HG03139 (cell line): ENCODE data around the gene TLK1.

Experiments
- ATAC-seq: cut with Tn5 transposase; IDR thresholded peaks from one replicate; pipeline ENCODE4 v1.9.1; 2021; ENCODE audit not compliant: unreplicated experiment

Gene TLK1

DNA sequence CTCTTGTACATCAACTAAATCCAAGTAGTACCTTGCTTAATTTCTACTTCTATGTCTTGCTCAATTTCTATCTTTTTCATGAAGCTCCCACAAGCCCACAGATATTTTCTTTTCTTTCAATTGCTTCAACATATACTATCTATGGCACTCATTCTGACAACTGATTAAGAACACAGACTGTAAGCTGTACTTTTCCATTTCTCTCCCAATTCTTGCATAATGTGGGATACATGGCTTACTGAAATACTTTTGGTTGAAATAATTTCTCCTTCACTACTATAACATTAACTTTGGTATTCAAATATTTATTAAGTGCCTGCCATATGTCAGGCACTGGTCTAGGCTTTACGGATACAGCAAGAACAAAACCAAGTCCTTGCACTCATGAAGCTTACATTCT lies 146.8 kb downstream of the TLK1 start:
- ATAC-seq = no peak

DNA sequence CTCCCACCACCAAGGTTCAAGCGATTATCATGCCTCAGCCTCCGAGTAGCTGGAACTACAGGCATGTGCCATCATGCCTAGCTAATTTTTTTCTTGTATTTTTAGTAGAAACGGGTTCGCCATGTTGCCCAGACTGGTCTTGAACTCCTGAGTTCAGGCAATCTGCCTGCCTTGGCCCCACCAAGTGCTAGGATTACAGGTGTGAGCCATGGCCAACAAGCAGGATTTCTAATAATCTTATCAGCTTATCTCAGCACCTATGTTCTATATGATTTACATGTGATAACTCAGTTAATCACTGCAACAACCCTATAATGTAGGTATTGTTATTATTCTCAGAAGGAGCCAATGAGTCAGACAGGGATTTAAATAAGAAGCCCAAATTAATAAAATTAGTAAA lies 151.3 kb downstream of the TLK1 start:
- no peak for ATAC-seq

DNA sequence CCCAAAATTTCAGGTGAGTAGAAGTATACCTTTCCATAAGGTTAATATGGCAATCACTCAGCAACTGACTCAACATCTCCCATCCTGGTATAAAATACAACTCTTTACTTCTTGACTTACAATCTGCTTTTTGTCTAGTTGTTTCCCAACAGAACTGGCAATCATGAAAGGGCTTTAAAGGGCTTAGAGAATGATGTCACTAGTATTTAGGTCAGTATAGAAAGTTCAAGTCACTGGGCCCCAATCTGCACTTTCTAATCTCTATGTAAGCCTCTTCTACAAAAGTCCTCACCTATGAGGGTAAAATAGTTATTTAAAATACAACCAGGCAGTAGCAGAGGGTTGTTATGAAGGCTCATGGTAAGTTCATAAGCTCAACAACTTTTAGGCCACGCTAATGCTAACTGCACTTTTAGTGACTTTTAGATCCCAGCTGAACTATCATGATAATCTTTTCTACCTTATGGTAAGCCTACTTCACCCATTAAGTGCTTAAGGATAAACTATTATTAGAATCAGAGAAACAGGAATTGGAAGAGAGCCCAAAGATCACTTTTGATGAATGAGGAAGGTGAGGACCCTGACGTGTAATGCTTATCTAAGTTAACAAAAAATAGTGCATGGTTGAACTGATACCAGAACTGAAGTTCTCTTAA lies 152.0 kb downstream of the TLK1 start:
- no peak for ATAC-seq

DNA sequence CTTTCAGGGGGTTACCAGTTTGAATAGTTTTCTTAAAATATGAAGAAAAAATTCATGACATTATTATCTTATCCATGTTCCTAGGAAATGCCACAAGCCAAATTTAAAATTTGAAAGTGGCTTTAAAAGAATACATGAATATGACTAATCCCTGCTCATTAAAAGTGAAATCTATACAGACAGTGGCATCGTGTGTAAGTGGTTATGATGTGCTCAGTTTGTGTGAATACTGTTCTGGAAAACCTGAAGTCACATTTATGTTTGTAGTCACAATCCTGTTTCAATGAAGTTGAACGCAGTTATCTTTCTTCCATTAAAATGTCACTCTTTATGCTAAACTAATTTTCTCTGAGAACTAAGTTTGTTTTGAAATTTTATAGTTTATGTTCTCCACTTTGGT lies 155.9 kb downstream of the TLK1 start:
- no peak for ATAC-seq

DNA sequence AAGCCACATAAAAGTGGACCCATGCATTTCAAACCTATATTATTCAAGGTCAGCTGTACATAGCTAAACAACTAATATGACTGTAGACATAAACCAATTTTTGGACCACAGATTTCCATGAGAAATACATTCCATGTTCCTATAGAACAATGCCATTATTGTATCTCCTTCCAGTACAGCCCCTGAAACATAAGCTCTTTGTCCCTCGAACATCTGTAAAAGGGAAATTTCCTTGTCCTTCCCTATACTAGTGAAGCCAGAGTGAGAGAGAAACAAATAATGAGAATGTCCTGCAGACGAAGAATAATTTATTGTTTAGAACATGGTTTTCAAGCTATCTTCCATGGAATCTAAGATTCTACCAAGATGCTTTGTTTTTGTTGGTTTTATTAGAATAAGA lies 156.3 kb downstream of the TLK1 start:
- no peak for ATAC-seq

DNA sequence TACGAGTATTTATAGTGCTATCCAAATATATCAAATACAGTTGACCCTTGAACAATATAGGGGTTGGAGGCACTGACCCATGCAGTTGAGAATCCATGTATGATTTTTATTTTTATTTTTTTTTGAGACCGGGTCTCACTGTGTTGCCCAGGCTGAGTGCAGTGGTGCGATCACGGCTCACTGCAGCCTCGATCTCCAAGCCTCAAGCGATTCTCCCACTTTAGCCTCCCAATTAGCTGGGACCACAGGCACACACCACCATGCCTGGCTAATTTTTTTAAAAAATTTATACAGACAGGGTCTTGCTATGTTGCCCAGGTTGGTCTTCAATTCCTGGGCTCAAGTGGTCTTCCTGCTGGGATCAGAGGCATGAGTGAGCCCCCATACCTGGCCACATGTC lies 161.0 kb downstream of the TLK1 start:
- ATAC-seq = no peak

DNA sequence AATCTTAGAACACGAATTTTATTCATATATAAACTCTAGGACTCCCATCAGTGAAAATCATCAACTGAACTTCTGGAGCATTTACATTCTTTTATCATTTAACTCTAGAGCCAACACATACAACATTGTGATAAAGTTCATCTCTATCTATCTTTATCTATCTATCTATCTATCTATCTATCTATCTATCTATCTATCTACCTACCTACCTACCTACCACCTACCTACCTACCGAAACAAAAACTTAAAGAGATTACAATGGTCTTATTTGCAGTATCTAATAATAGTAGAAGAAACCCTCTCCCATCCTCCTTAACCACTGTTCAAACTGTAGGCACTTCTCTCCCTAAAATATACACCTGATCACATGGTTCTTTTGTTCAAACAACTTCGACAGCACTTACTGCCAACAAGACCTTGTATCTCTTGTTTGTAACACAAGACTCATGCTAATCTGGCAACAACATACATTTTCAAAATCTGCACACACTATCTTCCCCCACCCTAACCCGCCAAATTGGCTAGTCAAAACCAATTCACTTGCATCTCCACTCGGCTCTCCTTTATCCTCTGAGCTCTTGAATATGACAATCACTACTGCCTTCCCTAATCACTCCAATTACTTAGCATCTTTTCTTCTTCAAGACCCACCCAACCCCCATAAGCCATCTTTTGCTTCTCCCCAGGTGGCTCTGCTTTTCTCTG lies 162.6 kb downstream of the TLK1 start:
- no peak for ATAC-seq

DNA sequence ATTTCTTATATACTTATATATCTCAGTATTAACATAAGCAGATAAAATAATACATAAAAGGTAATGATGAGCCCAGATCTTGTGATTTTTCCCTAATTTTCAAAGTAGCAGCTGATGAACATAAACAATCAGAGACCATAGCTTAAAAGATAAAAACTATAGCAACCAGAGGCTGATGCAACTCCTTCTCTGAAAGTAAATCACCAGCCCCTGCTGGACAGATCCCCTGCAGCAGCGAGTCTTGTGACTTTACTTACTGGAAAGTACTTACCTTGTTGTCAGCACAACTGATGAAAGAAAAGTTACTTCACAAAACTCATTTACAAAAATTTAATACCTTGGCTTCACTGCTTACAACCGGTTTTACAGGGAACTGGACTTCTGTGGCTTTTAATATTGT lies 164.4 kb downstream of the TLK1 start:
- no peak for ATAC-seq

DNA sequence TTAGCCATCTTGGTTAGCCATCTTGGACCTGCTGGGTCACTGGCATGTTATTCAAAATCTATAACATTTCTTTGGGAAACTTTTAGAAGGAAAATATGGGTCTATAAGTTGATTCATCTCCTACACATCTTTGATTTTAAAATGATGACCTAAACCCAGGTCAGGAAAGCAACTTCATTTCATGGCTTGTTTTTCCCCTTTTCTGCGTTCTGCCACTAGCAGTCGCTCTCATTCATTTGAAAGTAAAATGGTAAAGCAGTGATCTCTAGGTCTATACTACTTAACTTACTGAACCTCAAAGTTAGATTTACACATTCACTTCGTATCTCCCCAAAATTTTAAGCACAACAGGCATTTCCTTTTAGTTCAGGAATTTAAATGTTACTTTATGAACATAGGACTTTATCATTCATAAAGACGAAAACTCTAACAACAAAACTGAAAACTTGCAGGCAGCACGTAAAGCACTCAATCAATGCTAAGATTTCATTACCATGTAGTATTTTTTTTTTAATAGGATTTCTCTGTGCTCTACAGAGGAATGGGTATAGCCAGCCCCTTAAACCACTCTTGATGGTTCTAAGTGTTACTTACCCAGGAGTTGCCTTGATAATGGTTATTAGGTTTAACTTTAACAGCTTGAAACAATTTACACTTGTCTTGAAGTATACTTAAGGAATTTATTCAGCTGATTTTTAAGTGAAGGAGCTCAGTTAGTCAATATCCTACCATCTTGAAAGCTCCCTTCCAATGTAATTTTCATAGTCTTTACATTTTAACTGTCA lies 169.1 kb downstream of the TLK1 start:
- no peak for ATAC-seq

DNA sequence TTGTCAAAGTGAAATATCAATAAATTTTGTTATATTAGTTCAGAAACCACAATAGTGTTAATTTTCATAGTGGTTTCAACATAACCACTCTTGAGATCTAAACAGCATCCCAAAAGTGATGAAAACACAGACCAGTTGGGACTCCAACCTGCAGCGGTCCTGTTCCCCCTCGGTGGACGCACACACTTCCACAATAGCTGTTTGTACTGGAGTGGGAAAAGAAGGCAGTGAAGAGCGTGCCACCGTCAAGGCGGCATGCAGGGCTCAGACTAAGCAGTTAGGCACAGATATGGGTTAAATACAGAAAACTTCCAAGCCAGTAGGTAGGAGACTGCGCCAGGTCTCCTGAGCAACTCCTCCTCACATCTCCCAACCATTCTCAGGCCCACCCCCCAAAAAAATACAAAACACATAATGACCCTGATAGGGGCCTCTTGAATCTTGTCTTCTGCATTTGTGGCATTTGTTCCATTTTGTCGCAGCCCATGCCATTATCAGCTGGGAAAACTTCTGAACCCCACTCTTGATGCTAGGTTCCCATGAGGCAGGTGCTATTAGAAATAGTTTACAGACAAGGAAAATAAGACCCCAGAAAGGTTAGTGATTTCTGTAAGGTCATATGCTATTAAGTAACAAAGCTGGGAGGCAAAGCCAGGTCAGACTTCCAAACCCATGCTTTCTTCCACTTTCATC lies 174.0 kb downstream of the TLK1 start:
- ATAC-seq = no peak

DNA sequence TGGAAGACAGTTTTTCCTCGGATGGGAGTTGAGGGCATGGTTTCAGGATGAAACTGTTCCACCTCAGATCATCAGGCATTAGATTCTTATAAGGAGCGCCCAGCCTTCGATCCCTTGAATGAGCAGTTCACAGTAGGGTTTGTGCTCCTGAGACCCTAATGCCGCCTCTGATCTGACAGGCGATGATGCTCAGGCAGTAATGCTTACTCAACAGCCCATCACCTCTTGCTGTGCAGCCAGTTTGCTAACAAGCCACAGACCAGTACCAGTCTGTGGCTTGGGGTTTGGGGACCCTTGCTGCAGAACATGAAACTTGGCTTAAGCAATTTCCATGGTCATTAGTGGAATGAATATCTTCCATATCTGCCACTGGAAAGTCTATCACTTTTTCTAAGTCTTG lies 175.3 kb downstream of the TLK1 start:
- no peak for ATAC-seq

DNA sequence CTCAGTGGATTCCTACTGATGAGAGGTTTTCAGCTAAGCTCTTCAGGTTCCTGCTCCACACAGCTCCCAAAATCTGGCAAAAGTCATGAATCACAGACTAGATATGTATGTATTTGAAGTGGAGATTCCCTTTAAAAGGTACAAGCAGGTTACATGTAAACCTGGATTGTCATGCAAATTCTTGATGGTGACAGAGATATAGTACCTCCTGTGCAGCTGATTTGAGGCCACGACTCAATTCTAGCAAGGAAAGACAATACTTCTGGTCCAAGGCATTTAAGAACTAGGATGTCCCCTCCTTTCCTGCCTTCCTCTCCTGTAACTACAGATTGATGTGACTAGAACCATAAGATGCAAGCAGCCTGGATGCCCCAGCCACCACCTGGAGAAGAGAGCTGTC lies 176.6 kb downstream of the TLK1 start:
- no peak for ATAC-seq

DNA sequence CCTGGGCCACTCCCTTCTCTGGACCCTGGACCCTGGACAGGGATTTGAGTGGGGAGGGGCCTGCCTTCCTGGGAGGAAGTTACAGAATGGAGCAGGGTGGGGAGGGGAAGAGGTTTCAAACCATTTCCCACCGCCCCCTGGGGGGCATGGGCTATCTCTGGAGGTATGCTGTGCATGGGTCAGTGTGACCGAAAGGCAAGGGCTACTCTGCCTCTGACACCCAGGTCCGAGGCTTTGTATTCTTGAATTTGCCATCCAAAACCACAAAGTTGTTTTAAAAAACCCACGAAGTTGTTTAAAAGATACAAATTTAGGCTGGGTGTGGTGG lies 184.8 kb downstream of the TLK1 start:
- no peak for ATAC-seq

DNA sequence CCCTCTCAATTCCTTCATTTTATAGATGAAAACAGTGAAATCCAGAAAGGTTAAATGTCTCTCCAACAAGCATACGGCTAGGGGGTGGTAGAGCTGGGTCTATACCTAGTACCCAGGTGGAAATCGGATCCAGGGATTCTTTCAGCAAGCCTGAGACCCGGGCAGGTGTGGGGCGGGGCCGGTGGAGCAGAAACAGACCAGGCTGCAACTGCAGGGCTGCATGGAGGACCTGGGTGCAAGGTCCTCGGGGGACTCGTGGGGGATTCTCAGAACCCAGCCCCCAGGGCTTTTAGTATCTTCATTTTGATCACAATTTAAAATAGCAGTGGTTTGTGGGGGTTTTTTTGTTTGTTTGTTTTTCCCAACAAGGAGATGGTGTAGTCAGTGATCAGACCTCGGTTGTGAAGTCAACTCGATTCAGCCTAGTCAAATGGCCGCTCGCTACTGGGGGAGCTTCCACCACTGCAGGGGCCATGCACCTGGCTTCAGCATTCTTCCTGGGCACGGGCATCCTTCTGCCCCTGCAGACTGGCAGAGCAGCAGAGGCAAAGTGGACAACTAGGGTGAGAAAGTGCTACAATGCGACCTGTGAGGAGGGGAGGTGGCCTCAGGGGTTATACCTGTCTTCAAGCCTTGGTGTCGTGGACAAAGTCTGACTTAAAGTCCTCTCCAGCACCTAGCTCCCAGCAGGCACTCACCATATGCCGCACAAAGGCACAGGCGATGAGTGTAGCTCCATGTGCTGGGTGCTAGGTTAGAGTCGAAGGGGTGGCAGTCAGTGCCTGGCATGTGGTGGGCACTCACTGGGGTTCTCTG lies 185.4 kb downstream of the TLK1 start:
- no peak for ATAC-seq

DNA sequence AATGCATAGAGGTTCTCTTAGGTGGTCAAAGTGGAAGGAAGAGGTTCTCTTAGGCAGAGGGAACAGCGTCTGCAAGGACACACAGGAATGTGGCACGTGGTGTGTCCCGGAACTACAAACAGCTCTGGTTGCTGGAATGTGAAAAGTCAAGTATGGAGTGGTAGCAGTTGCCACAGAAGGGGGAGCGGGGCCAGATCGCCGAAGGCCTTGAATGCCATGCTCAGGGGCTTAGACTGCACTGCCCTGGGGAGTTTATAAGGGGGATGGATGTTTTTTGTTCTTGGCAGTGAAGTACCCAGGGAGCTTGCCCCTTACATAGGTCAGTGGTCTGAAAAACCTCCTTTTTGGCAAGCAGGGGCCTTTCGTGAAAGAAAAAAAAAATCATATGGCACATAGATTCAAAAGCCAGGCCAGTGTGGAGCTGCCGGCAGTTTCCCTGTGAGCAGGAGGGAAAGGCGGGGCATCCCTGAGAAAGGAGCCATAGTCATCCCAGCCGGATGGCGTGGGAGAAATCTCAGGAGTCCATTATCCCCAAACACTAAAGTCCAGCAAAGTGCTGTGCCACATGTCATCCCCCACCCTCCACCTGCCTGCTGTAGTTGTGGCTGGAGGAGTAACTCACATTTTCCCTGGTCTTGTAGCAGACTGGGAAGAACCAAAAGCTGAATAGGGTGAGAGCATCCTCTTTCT lies 186.2 kb downstream of the TLK1 start:
- no peak for ATAC-seq

DNA sequence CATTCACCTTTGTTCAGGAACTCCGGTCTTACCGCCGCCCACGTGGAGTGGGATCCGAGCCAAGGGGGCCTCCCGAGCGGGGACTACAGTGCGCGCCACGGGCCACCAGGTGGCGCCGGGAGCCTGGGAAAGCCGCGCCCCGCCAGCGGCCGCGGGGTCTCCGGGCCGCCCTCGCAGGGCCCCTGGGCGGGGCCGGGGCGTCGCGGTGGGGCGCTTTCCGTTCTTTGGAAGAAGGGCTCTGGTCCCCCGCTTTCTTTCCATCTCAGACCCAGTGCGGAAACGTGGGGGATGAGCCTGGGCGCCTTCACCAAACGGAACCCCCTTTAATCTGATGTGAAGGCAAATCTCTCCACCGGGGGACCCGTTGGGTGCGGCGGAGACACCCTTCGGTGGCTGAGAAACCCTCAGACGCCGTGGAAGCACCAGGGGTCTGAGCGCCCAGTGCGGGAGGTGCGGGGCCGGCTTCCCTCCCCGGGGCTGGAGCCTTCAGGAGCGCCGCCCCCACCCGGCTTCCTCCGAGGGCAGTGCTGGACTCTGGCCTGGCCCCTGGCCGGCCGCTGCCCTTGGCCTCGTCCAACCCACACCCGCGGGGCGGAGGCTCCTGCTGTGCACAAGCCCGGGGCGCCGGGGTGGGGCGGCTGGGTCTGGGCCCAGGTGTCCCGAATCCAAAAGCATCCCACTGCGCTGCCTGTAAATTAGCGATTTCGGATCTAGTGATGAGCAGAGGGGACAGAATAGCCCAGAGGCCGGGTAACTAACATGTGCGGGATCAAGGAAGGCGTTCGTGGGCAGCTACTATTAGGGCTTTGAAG lies 187.0 kb downstream of the TLK1 start:
- ATAC-seq = peak; percentile 86

DNA sequence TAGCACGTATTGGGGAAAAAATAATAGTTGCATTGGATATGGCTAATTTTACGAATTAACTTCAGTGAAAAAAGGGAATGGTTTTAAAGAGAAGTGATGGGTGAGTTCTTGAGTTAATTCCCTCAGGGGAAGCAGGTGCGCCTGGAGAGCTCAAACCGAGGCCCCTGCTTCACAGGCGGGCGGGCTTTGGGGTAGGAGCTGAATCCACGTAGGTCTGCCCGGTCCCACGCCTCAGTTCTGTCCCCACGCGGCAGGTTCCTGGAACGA lies 187.5 kb downstream of the TLK1 start:
- no peak for ATAC-seq

DNA sequence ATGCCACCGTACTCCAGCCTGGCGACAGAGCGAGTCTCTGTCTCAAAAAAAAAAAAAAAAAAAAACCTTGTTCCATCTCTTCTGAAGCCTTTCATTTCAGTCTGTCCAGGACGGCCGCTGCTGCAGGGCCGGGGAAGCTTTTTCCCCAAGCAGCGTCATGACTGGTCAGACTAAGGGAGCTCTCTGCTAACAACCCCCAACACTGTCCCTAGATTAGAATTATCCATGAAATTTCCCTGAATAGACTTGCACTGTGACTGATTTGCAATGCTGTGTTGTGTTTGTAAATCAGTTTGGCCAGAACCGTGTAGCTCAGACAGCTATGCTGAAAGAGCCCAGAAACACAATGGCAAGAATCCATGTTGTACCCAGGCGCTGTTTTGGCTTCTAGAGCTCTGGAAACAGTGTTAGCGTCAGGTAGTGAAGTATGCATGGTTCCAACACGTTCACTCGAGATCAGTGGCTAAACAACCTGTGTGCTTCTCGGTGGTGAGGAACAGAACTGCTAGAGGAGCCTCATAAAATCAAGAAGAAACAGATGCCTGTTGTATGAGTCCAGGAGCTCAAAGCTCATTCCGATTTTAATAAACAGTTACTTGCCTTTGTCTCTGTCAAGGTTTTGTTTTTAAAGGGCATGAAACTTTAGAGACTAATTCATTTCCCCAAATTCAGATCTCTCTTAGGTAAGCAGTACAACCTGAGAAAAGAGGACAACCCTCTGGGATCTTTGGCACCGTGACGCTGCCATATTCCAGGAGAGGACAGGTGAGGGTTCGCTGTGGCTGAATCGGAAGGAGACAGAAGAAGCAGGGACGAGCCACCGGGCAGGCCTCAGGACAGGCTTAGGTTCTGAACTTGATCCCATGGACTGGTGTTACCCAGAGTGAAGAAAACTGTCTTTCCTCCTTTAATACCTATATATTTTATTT lies 188.1 kb downstream of the TLK1 start:
- ATAC-seq = no peak

DNA sequence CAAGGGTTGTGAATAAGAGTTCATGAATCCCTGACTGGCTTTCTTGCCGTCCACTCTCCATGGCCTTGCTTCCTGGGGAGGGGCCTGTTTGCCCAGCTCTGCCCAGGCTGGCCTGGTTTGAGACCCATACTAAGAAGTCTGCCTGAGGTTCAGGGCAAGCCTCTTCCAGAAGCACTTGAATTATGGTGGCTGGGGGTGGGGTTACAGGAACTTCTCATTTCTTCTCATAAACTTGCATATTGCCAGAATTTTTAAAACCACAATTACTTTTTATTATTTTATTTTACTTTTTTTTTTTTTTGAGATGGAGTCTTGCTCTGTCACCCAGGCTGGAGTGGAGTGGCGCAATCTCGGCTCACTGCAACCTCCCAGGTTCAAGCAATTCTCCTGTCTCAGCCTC lies 189.6 kb downstream of the TLK1 start:
- ATAC-seq = no peak
